HL-60 (cell line): ENCODE data around the gene CPSF3.

Source experiments
- TF ChIP-seq, protein P1 (sequence below): IDR thresholded peaks from 2 replicates; pipeline ENCODE4 v1.6.1; 2012; ENCODE audit warnings: low read depth; ENCODE audit not compliant: insufficient replicate concordance
- TF ChIP-seq, protein P2 (sequence below): IDR thresholded peaks from one replicate; pipeline ENCODE4 v1.5.1; 2011; ENCODE audit warnings: low read length, control low read depth, inconsistent platforms; ENCODE audit not compliant: insufficient read depth

DNA sequence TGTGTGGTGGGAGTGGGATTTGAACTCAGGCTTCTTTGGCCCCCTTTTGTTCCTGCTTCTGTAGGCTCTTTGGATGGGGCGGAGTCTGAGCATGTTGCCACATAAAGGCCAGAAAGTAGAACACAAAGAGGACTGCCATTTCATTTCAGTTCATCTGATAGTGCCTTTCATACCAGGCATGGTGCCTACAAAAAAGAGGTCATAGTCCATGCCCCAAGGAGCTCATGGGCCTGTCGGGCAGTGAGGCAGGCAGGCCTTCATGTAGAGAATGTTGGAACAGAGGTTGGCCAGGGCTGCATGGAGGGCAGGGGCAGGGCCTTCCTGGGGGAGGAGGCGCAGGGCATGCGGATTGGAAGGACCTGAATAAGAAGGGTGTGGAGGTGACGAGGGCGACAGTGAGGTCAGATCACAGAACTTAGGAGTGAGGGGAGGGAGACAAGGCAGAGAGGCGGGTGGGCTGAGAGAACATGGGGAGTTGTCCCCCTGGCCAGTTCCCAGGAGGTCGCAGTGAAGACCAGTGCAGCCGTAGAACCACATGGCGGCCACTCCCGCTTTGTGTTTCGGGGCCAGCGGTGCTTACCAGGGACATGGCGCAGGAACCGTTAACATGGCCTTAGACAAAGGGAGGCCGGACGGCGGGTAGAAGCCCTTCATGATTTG, 49.3 kb upstream of the CPSF3 start:
- TF ChIP-seq, protein P1, sequence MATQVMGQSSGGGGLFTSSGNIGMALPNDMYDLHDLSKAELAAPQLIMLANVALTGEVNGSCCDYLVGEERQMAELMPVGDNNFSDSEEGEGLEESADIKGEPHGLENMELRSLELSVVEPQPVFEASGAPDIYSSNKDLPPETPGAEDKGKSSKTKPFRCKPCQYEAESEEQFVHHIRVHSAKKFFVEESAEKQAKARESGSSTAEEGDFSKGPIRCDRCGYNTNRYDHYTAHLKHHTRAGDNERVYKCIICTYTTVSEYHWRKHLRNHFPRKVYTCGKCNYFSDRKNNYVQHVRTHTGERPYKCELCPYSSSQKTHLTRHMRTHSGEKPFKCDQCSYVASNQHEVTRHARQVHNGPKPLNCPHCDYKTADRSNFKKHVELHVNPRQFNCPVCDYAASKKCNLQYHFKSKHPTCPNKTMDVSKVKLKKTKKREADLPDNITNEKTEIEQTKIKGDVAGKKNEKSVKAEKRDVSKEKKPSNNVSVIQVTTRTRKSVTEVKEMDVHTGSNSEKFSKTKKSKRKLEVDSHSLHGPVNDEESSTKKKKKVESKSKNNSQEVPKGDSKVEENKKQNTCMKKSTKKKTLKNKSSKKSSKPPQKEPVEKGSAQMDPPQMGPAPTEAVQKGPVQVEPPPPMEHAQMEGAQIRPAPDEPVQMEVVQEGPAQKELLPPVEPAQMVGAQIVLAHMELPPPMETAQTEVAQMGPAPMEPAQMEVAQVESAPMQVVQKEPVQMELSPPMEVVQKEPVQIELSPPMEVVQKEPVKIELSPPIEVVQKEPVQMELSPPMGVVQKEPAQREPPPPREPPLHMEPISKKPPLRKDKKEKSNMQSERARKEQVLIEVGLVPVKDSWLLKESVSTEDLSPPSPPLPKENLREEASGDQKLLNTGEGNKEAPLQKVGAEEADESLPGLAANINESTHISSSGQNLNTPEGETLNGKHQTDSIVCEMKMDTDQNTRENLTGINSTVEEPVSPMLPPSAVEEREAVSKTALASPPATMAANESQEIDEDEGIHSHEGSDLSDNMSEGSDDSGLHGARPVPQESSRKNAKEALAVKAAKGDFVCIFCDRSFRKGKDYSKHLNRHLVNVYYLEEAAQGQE = no peak
- TF ChIP-seq, protein P2, sequence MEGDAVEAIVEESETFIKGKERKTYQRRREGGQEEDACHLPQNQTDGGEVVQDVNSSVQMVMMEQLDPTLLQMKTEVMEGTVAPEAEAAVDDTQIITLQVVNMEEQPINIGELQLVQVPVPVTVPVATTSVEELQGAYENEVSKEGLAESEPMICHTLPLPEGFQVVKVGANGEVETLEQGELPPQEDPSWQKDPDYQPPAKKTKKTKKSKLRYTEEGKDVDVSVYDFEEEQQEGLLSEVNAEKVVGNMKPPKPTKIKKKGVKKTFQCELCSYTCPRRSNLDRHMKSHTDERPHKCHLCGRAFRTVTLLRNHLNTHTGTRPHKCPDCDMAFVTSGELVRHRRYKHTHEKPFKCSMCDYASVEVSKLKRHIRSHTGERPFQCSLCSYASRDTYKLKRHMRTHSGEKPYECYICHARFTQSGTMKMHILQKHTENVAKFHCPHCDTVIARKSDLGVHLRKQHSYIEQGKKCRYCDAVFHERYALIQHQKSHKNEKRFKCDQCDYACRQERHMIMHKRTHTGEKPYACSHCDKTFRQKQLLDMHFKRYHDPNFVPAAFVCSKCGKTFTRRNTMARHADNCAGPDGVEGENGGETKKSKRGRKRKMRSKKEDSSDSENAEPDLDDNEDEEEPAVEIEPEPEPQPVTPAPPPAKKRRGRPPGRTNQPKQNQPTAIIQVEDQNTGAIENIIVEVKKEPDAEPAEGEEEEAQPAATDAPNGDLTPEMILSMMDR = no peak
